SK-N-SH (cell line): Measurements from ENCODE around the gene TULP4. TPM values are rescaled to one million over a fixed set of nuclear protein-coding genes. Genes with fewer than 3 reads are reported as not detected.
A peak's percentile ranks its signal among the peaks of the same experiment; 100 is the strongest.

ENCODE experiments used
- CTCF ChIA-PET: fragments of 300-600, 350-600 bp; formaldehyde crosslinking; extraction: SDS; loops from one replicate; lab custom pipeline; 2021; lab: Yijun Ruan, JAX
- POLR2A ChIA-PET: fragments of 350-600 bp; sonication (Branson Sonifier 250); formaldehyde crosslinking; extraction: SDS; loops from one replicate; lab custom pipeline; 2020; ENCODE audit warnings: antibody characterized with exemption, inconsistent platforms; lab: Yijun Ruan, JAX
- DNase-seq: peaks from one replicate; pipeline ENCODE4 v3.0.0; 2012
- H2AFZ ChIP-seq: fragments of 200-600 bp; sonication (generic); 2 replicates; pipeline ENCODE4 v1.8.1; 2016; ENCODE audit warnings: antibody characterized with exemption, mild to moderate bottlenecking, low read depth
- H3F3A ChIP-seq: fragments of 200-600 bp; sonication (generic); replicated peaks from 2 replicates; pipeline ENCODE3; 2016; ENCODE audit warnings: antibody characterized with exemption, mild to moderate bottlenecking; ENCODE audit not compliant: insufficient read depth
- H3K27ac ChIP-seq, 2 experiments: fragments of 200-500 bp in 1 of 2; fragments of 200-600 bp in 1 of 2; sonication (Bioruptor generic) in 1 of 2; sonication (generic), shearing (Covaris generic) in 1 of 2; 2 replicates each; pipeline versions ENCODE4 v1.5.1 to v1.6.1; 2014 to 2016; ENCODE audit warnings: low read depth in 2 of 2, inconsistent platforms in 1 of 2, low read length in 1 of 2, mild to moderate bottlenecking in 1 of 2, mixed read lengths in 1 of 2
- H3K27me3 ChIP-seq: fragments of 200-600 bp; sonication (generic), shearing (Covaris generic); 2 replicates; pipeline ENCODE4 v1.6.1; 2016; ENCODE audit warnings: mixed run types; ENCODE audit not compliant: insufficient read depth
- H3K36me3 ChIP-seq, 2 experiments: fragments of 200-500 bp in 1 of 2; fragments of 200-600 bp in 1 of 2; sonication (Bioruptor generic) in 1 of 2; sonication (generic) in 1 of 2; replicated peaks in 1 of 2; 2 replicates each; pipeline versions ENCODE3 to v1.5.1; 2014 to 2016; ENCODE audit warnings: low read length in 1 of 2, mild to moderate bottlenecking in 1 of 2; ENCODE audit not compliant: insufficient read depth in 2 of 2, control insufficient read depth in 1 of 2
- H3K4me1 ChIP-seq, 2 experiments: fragments of 200-500 bp in 1 of 2; fragments of 200-600 bp in 1 of 2; sonication (Bioruptor generic) in 1 of 2; sonication (generic), shearing (Covaris generic) in 1 of 2; 2 replicates each; pipeline versions ENCODE4 v1.5.1 to v1.6.1; 2014 to 2016; ENCODE audit warnings: low read depth in 1 of 2, low read length in 1 of 2, mixed run types in 1 of 2; ENCODE audit not compliant: insufficient read depth in 2 of 2, control insufficient read depth in 1 of 2
- H3K4me2 ChIP-seq: fragments of 200-600 bp; sonication (generic), shearing (Covaris generic); 2 replicates; pipeline ENCODE4 v1.6.1; 2017; ENCODE audit warnings: mixed run types
- H3K4me3 ChIP-seq, 2 experiments: fragments of 200-500 bp in 1 of 2; fragments of 200-600 bp in 1 of 2; sonication (Bioruptor generic) in 1 of 2; sonication (generic), shearing (Covaris generic) in 1 of 2; 2 replicates each; pipeline versions ENCODE4 v1.5.1 to v1.8.1; 2014 to 2016; ENCODE audit warnings: low read depth in 2 of 2, inconsistent platforms in 1 of 2, low read length in 1 of 2, mild to moderate bottlenecking in 1 of 2, mixed read lengths in 1 of 2, moderate library complexity in 1 of 2
- H3K79me2 ChIP-seq: fragments of 200-600 bp; sonication (generic); 2 replicates; pipeline ENCODE4 v1.8.1; 2017; ENCODE audit warnings: mild to moderate bottlenecking; ENCODE audit not compliant: insufficient read depth
- H3K9ac ChIP-seq: fragments of 200-600 bp; sonication (generic); 2 replicates; pipeline ENCODE4 v1.6.1; 2017; ENCODE audit warnings: mixed run types
- H3K9me2 ChIP-seq: fragments of 200-600 bp; sonication (generic); 2 replicates; pipeline ENCODE4 v1.6.1; 2017; ENCODE audit warnings: mixed run types
- H3K9me3 ChIP-seq: fragments of 200-600 bp; sonication (generic); 2 replicates; pipeline ENCODE4 v1.6.1; 2017; ENCODE audit warnings: mixed run types, mild to moderate bottlenecking, moderate library complexity
- H4K20me1 ChIP-seq: fragments of 200-600 bp; sonication (generic); 2 replicates; pipeline ENCODE4 v1.6.1; 2017; ENCODE audit warnings: mild to moderate bottlenecking, mixed run types; ENCODE audit not compliant: insufficient read depth
- CHD2 ChIP-seq: fragments of 150-350 bp; IDR thresholded peaks from 2 replicates; pipeline ENCODE4 v1.6.1; 2018; ENCODE audit warnings: low read length; ENCODE audit not compliant: partially characterized antibody
- EP300 ChIP-seq, 2 experiments: IDR thresholded peaks; 2 replicates each; pipeline versions ENCODE4 v1.4.0 to v1.6.1; 2012; ENCODE audit warnings: borderline replicate concordance in 1 of 2, low read depth in 1 of 2, low read length in 1 of 2
- EZH2phosphoT487 ChIP-seq: fragments of 200-600 bp; sonication (generic); IDR thresholded peaks from 2 replicates; pipeline ENCODE4 v1.6.1; 2017; ENCODE audit warnings: low read depth, mixed run types, mild to moderate bottlenecking, antibody characterized with exemption, moderate library complexity, borderline replicate concordance
- FOSL2 ChIP-seq: IDR thresholded peaks from 2 replicates; pipeline ENCODE4 v1.4.0; 2012; ENCODE audit warnings: low read depth, mild to moderate bottlenecking, moderate library complexity, borderline replicate concordance
- FOXJ3 ChIP-seq: sonication (generic); formaldehyde crosslinking; IDR thresholded peaks from 2 replicates; pipeline ENCODE4 v1.5.1; 2020; ENCODE audit warnings: mild to moderate bottlenecking, missing genetic modification reagents
- GABPA ChIP-seq: IDR thresholded peaks from 2 replicates; pipeline ENCODE4 v1.4.0; 2012; ENCODE audit warnings: low read depth, mild to moderate bottlenecking
- GATA2 ChIP-seq: sonication (generic); formaldehyde crosslinking; IDR thresholded peaks from 2 replicates; pipeline ENCODE4 v1.5.0; 2020; ENCODE audit warnings: mild to moderate bottlenecking, missing genetic modification reagents
- JUND ChIP-seq: IDR thresholded peaks from 2 replicates; pipeline ENCODE4 v1.4.0; 2012
- MEF2A ChIP-seq: IDR thresholded peaks from 2 replicates; pipeline ENCODE4 v1.4.0; 2012; ENCODE audit warnings: low read depth, borderline replicate concordance
- POLR2AphosphoS5 ChIP-seq: IDR thresholded peaks from 2 replicates; pipeline ENCODE4 v1.6.1; 2012; ENCODE audit warnings: low read depth, low read length
- TCF12 ChIP-seq: IDR thresholded peaks from 2 replicates; pipeline ENCODE4 v1.4.0; 2012
- YY1 ChIP-seq: IDR thresholded peaks from 2 replicates; pipeline ENCODE4 v1.4.0; 2012; ENCODE audit warnings: low read depth, mild to moderate bottlenecking
- WGBS: methylation state at CpG from one replicate; pipeline ENCODE4 v1.1.6; 2017; ENCODE audit warnings: low lambda C conversion rate; 5-methylcytosine and 5-hydroxymethylcytosine counted together
- polyA plus RNA-seq, 3 experiments: library from polyadenylated mRNA; depleted of rRNA; stranded (reverse); fragments of >200 nt; gene quantifications; 2 replicates each; pipeline ENCODE4 v1.2.3, GENCODE V29; 2012
- TF ChIP-seq, protein P1 (sequence below): fragments of 150-350 bp; IDR thresholded peaks from 2 replicates; pipeline ENCODE4 v1.6.1; 2017; ENCODE audit warnings: antibody characterized with exemption, low read length, low read depth, borderline replicate concordance
- TF ChIP-seq, protein P2 (sequence below): fragments of 200-600 bp; sonication (generic); IDR thresholded peaks from 2 replicates; pipeline ENCODE4 v1.6.1; 2017; ENCODE audit warnings: antibody characterized with exemption, mild to moderate bottlenecking, moderate library complexity
- TF ChIP-seq, protein P3 (sequence below): IDR thresholded peaks from 2 replicates; pipeline ENCODE4 v1.4.0; 2012; ENCODE audit warnings: low read depth, borderline replicate concordance

The TULP4 gene
- polyA plus RNA-seq, 1 of the 3 experiments (the other 2 are of a cell fraction) = 5.9 TPM

DNA sequence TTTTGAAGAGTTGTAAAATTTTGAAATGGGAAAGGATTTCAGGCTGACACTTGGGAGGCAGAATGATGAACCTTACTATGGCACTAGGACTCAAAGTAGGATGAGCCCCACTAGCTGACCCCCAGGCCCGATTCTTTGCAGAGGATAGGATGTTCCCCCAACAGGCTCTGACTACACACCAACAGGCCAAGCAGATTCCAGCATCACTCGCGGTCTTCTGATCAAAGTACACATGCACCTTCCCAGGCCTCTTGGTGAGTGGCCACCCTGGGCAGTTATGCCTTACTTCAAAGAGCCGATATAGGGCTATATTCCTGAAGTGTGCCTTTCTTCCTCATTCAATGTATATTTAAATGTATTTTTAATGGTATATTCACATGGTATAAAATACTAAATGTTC lies 130.0 kb downstream of the TULP4 start:
- 100% methylated on average over 4 of the region's 4 CpGs for WGBS
- H3K4me3 ChIP-seq = no peak overlapping the region
- no peaks in the 10 kb centered on the region for H3K79me2 ChIP-seq
- TF ChIP-seq JUND (no peak), TCF12 (no peak), FOXJ3 (CRISPR knock-in tag) (no peak), GABPA (no peak), EZH2phosphoT487 (no peak), CHD2 (no peak), MEF2A (no peak)
- TF ChIP-seq, all 33 proteins: peak for 0
- H3K9ac ChIP-seq = no peak overlapping the region
- ChIA-PET POLR2A (no interaction called here), CTCF (interaction anchor here (0.7 to 1.3 kb wide), 2 partner anchors 222 to 279 kb away, joined by 3 to 6 read pairs; no protein-coding TSS in a partner anchor)
- H3K27ac ChIP-seq = peak overlapping the region in 1 of 2 experiments; percentile 89; a peak in 2 of 4 replicates
- H3K27me3 ChIP-seq = no peaks in the 10 kb centered on the region
- no peaks in the 10 kb centered on the region for H3K9me2 ChIP-seq
- H3K4me2 ChIP-seq = no peak overlapping the region
- H3K36me3 ChIP-seq = no peaks in the 10 kb centered on the region
- H2AFZ ChIP-seq = no peak overlapping the region
- DNase-seq = no peak
- H3F3A ChIP-seq = peaks cover 5% of the 10 kb centered on the region
- peaks cover 0 to 25% of the 10 kb centered on the region in 2 experiments; a peak in 2 of 4 replicates for H3K4me1 ChIP-seq
- H4K20me1 ChIP-seq = no peaks in the 10 kb centered on the region
- H3K9me3 ChIP-seq = no peaks in the 10 kb centered on the region

DNA sequence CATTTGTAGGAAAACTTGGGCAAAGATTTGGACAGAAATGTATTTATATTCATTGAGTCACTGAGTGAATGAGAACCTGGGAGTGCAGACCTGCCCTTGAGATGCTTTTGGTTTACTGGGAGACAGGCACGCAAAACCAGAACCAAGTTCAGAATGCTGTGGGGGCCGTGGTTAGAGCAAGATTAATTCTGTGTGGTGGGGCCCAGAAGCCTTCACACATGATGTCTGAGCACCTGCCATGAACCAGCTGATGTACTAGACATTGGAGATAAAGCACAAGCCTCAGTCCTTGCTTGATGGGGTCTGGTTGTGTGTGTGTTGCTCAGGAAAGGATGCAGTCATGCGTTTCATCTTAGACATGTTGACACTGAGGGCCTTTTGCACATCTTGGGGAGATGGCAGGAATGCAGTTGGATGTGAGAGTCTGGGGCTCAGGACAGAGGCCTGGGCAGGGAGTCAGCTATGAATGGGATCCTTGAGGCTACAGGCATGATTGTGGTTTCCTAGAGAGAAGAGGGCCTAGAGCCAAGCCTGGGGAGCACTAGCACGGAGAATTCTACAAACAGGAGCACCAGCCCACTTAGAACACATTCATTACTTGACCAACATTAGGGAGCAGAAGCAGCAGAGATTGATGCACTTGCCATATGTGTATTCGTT lies 133.3 kb downstream of the TULP4 start:
- Histone ChIP-seq H3K9me2 (no peaks in the 10 kb centered on the region), H3K27me3 (no peaks in the 10 kb centered on the region), H3K4me2 (no peak overlapping the region), H3K36me3 (peaks cover 0 to 17% of the 10 kb centered on the region in 2 experiments), H2AFZ (no peak overlapping the region), H3K4me3 (no peak overlapping the region), H3K9me3 (no peaks in the 10 kb centered on the region), H3K79me2 (no peaks in the 10 kb centered on the region), H3F3A (peaks cover 2% of the 10 kb centered on the region), H3K27ac (no peak overlapping the region; a peak in 1 of 4 replicates), H3K9ac (no peak overlapping the region), H4K20me1 (no peaks in the 10 kb centered on the region), H3K4me1 (peaks cover 0 to 25% of the 10 kb centered on the region in 2 experiments; a peak in 2 of 4 replicates)
- no peak for DNase-seq
- CTCF ChIA-PET = no interaction called here
- TF ChIP-seq, protein P1, sequence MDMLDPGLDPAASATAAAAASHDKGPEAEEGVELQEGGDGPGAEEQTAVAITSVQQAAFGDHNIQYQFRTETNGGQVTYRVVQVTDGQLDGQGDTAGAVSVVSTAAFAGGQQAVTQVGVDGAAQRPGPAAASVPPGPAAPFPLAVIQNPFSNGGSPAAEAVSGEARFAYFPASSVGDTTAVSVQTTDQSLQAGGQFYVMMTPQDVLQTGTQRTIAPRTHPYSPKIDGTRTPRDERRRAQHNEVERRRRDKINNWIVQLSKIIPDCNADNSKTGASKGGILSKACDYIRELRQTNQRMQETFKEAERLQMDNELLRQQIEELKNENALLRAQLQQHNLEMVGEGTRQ = no peak
- TF ChIP-seq GATA2 (CRISPR knock-in tag) (no peak), EP300 (IDR thresholded peaks at IDR 0.05; ENCODE audit: borderline replicate concordance in 1 of 2, low read depth in 1 of 2, low read length in 1 of 2) (no peak), MEF2A (no peak), EZH2phosphoT487 (no peak), YY1 (no peak), CHD2 (no peak), FOSL2 (no peak), POLR2AphosphoS5 (no peak)
- TF ChIP-seq, protein P2, sequence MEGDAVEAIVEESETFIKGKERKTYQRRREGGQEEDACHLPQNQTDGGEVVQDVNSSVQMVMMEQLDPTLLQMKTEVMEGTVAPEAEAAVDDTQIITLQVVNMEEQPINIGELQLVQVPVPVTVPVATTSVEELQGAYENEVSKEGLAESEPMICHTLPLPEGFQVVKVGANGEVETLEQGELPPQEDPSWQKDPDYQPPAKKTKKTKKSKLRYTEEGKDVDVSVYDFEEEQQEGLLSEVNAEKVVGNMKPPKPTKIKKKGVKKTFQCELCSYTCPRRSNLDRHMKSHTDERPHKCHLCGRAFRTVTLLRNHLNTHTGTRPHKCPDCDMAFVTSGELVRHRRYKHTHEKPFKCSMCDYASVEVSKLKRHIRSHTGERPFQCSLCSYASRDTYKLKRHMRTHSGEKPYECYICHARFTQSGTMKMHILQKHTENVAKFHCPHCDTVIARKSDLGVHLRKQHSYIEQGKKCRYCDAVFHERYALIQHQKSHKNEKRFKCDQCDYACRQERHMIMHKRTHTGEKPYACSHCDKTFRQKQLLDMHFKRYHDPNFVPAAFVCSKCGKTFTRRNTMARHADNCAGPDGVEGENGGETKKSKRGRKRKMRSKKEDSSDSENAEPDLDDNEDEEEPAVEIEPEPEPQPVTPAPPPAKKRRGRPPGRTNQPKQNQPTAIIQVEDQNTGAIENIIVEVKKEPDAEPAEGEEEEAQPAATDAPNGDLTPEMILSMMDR = no peak
- TF ChIP-seq, protein P3, sequence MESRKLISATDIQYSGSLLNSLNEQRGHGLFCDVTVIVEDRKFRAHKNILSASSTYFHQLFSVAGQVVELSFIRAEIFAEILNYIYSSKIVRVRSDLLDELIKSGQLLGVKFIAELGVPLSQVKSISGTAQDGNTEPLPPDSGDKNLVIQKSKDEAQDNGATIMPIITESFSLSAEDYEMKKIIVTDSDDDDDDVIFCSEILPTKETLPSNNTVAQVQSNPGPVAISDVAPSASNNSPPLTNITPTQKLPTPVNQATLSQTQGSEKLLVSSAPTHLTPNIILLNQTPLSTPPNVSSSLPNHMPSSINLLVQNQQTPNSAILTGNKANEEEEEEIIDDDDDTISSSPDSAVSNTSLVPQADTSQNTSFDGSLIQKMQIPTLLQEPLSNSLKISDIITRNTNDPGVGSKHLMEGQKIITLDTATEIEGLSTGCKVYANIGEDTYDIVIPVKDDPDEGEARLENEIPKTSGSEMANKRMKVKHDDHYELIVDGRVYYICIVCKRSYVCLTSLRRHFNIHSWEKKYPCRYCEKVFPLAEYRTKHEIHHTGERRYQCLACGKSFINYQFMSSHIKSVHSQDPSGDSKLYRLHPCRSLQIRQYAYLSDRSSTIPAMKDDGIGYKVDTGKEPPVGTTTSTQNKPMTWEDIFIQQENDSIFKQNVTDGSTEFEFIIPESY = no peak
- POLR2A ChIA-PET = no interaction called here
- WGBS = 87% methylated on average over 5 of the region's 5 CpGs
